ENCODE measurements around the gene ETV6.

DNA sequence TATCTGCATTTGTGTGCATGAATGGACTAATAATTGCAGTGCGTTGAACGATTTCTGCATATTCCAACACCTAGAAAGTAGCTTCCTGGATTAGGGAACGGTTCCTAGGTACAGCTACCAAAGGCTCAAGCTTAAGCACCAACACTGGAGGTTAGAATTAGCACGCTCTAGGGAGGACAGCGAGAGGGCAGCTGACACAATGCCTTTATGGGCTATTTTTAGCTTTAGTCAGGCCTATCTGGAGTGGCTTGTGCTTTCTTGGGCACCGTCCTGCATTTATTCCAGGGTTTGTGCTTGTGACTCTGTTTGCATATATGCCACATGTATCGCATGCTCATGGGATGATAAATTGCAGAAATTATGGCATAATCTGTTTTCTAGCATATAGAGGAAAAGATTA, 13.7 kb downstream of the ETV6 start:
- no peak for TF ChIP-seq POLR2AphosphoS5 (IDR thresholded peaks at IDR 0.05; ENCODE audit: low read depth, low read length)
- TF ChIP-seq POLR2A (IDR thresholded peaks at IDR 0.05; ENCODE audit: low read depth, low read length): no peak
- TF ChIP-seq TAF1 (IDR thresholded peaks at IDR 0.05; ENCODE audit: borderline replicate concordance, low read depth, low read length): no peak

Data from GM12892 (cell line).